ENCODE results near the gene GPR26.

DNA sequence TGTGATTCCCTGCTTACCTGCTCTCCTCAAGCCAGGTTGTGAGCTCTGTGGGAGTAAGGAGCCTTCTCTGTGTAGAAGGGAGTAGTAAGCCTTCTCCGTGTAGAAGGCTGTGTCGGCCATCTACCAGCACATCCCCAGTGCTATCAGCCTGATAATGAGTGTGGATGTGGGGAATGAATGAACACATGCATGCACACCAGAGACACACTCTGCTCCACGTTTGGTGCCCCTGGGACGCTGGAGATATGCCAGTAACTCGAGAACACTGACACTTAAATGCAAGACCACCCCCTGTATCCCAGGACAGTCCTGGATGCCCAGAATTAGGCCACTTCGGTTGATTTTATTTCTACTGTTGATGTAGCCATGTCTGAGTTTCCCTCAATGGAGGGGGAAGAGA lies 21.1 kb upstream of the GPR26 start:
- TF ChIP-seq, protein P1, sequence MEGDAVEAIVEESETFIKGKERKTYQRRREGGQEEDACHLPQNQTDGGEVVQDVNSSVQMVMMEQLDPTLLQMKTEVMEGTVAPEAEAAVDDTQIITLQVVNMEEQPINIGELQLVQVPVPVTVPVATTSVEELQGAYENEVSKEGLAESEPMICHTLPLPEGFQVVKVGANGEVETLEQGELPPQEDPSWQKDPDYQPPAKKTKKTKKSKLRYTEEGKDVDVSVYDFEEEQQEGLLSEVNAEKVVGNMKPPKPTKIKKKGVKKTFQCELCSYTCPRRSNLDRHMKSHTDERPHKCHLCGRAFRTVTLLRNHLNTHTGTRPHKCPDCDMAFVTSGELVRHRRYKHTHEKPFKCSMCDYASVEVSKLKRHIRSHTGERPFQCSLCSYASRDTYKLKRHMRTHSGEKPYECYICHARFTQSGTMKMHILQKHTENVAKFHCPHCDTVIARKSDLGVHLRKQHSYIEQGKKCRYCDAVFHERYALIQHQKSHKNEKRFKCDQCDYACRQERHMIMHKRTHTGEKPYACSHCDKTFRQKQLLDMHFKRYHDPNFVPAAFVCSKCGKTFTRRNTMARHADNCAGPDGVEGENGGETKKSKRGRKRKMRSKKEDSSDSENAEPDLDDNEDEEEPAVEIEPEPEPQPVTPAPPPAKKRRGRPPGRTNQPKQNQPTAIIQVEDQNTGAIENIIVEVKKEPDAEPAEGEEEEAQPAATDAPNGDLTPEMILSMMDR (IDR thresholded peaks at IDR 0.05; ENCODE audit: poor library complexity): no peak
- TF ChIP-seq EZH2phosphoT487 (IDR thresholded peaks at IDR 0.05; ENCODE audit: low read depth, severe bottlenecking, unreplicated experiment) (no peak), EZH2 (IDR thresholded peaks at IDR 0.05; ENCODE audit: borderline replicate concordance) (no peak)
